Stimulated activated CD8-positive, alpha-beta memory T cell treated with anti-CD3 and anti-CD28 coated beads, Interleukin-4, amount 100 ng/mL, for 24 hours (primary cell): Measurements from ENCODE around the gene ADAM19.
"Not testable (repeated sequence)": the region's sequence is repeated elsewhere in the genome, so short reads cannot be mapped to it uniquely, and the experiment has no call there.

ENCODE experiments used
- DNase-seq: peaks from one replicate; pipeline ENCODE4 v3.0.0-alpha.2; 2020; ENCODE audit warnings: low read depth

The ADAM19 gene

DNA sequence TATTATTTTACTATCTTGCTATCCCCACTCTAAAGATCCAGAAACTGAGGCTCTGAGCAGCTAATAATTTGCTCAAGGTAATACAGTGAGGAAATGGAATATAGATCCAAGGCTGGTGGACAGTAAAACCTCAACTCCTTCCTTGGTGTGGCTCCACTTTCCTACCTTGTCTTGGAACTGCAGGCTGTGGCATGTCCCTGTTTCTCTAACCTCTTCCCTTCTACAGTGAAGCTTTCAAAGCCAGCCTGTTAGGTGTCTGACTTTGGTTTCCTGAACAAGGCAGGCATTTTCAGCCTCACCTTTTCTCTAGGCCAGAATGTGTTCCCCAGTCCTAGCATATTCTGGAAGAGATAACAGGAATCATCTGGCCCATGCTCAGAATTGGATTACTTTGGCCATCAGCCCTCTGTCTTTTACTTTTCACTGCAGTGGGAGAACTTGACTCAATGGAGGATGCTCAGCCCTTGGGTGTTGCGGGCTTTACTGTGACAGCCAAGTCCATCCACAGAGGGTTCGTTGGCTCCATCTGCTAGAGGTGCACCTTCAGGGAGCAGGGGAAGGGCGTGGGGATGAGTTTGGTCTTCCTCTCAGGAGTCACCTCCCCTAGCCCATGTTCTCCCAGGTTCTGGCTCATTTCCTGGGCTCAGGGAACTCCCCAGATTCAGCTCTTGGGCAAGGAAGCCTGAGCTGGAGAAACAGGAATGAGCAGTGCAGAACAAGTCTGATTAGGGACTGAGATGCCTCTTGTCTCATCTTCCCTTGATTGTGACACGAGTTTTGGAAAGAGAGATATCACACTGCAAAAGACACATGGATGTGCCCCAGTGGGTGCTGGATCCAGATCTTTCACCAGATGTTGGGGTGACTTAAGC, 114.4 kb downstream of the ADAM19 start:
- DNase-seq = no peak

- DNase-seq = no peak
Observed at GRCh38 chr5:157459715-157460599, 115.6 kb downstream of the ADAM19 start, which contains the start of gene NIPAL4. NIPAL4 (plus strand) TSS chr5:157460213; CDS start chr5:157460321, 108 bp downstream.

- DNase-seq = no peak
Observed at GRCh38 chr5:157458835-157459234, 116.7 kb downstream of the ADAM19 start.

DNA sequence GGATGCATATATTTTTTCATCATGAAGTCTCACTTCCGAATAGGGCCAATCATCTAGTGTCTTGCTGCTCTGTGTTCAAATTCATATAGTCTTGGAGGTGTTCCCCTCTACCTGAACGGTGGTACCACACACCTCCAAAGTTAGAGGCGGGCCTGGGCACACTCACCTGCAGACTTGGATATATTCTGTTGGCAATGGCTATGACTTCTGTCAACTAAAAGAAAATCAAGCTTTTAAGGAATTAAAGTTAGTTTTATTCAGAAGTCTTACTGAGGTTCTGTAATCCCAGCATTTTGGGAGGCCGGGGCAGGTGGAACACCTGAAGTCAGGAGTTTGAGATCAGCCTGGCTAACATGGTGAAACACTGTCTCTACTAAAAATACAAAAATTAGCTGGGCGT, 118.2 kb downstream of the ADAM19 start:
- no peak for DNase-seq

- no peak for DNase-seq
Observed at GRCh38 chr5:157456301-157456700, 119.3 kb downstream of the ADAM19 start.

- DNase-seq = no peak
Observed at GRCh38 chr5:157455057-157455456, 120.5 kb downstream of the ADAM19 start.

DNA sequence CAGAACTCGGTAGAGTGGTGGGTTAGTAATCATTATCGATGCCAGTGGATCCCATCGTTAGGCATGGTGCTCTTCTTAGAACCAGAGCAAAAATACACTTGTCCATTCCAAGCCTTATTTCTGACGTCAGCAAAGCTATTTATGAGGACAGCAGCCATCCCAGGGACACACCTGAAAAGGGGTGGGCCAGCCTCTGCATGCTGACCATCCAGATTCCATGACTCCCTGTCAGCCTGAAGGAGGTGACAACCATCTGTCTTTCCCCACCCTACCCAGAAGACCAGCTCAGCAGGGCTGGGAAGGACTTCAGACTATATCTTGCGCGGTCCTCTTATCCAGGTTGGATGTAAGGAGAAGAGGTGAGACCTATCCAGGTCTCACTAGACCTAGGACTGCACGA, 121.3 kb downstream of the ADAM19 start:
- DNase-seq = no peak

DNA sequence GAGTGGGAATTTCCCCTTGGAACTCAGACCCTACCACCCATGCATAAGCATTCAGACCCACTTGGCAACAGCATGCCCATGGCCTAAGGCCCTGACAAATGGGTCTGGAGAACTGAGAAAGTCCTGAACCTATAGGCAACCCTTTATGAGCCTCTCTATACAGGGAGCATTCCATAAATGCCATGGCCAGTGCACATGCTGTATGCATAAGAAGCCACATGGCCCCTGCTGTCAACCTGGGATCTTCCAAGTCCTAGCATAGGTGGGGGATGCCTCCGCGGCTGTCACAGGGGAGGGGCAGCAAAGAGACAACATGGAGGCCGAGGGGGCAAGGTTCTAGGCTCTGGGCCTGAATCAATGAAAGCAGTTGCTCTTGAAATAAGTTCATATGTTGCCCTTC, 123.8 kb downstream of the ADAM19 start:
- DNase-seq = no peak

DNA sequence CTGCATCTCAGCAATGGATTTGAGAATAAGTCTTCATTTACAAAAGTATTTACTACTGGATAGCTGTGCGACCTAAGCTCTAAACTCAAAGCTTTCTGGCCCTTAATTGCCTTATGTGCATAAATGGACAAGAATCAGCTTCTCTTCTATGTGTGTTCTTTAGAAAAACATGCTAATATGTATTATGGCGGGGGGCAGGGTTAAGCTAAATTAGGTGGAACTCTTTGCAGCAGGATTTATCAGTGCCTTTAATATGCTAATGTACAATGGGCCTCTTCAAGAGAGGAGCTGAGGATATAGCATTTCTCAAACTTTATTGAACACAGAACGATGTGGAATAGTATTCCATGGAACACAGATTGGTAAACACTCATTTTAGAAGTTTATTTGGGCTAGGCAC, 125.6 kb downstream of the ADAM19 start:
- DNase-seq = no peak

- DNase-seq = no peak
Observed at GRCh38 chr5:157449011-157449723, 126.4 kb downstream of the ADAM19 start.

DNA sequence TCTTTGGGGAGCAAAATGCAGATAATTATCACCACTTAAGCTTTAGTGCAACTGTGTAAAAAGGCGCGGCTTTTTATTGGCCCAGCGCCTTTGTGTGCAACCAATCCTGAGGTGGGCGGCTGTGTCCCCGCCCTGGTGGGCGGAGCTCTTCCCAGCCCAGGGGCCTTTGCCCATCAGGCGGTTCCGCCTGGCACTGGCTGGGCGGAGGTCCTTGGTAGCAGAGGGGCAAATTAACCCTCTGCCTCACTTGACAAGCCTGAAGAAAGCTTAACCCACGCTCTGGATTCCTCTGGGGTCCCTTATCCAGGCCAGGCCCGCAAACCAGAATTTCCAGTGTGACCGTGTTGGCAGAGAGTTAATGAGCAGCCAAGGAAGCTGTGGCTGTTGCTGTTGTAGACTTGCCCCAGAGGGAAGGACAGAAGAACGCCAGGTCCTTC, 128.4 kb downstream of the ADAM19 start:
- DNase-seq = no peak

DNA sequence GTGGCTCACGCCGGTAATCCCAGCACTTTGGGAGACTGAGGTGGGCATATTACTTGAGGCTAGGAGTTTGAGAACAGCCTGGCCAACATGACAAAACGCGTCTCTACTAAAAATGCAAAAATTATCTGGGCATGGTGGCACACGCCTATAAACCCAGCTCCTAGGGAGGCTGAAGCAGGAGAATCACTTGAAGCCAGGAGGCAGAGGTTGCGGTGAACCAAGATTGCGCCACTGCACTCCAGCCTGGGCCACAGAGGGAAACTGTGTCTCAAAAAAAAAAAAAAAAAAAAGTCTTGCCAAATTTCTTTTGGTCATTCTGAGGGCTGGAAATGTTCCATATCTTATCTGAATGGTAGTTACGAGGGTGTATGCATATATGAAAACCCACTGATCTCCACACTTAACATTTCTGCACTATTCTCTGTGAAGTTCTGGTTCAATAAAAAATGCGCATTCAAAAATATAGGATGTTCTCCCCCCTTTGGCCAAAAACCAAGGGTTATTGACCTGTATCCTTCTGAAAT, 129.1 kb downstream of the ADAM19 start:
- DNase-seq = no peak

DNA sequence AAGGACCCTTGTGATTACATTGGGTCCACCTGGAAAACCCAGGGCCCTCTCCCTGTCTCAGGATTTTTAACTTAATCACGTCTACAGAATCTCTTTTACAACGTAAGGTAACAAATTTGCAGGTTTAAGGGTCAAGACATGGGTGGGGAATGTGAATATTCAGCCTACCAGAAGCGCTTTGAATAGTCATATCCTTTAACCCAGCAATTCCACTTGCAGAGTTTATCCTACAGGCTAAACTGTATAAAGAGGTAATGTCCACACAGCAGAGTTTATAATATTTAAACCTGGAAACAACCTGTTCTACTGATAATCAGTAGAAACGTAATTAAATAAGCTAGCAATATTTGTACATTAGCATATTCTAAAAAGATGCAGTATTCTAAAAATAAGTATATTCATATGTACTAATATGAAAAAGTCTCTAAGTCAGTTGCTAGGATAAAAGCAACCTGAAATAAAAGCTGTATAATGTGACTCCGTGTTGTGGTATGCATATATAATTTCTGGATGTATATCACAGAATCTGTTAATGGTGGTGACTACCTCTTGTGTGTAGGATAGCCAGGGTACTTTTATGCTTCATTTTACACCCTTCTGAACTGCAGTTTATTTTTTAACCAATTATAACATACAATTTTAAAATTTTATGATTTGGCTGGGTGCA, 129.7 kb downstream of the ADAM19 start:
- no peak for DNase-seq

GRCh38 chr5:157444224-157444623, 131.4 kb downstream of the ADAM19 start:
- DNase-seq = no peak

- DNase-seq = no peak
Observed at GRCh38 chr5:157443041-157443549, 132.5 kb downstream of the ADAM19 start.

DNA sequence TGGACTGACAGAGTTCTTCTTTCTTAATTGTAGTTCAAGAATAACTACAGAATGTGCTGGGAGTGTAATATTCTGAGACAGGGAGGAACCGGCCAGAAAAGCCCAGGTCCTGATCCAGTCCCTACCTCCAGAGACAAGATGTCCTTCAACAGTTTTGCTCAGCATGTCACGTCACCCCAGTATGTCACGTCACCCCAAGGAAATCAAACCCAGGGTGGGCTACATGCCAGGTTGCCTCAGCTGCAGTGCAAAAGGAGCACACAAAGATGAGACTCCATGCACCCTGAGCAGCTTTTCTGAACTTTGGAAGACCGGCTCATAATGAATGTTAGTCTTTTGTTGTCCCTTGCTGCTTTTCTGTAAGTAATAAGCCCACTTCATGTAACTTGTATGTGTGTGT, 141.5 kb downstream of the ADAM19 start:
- no peak for DNase-seq

DNA sequence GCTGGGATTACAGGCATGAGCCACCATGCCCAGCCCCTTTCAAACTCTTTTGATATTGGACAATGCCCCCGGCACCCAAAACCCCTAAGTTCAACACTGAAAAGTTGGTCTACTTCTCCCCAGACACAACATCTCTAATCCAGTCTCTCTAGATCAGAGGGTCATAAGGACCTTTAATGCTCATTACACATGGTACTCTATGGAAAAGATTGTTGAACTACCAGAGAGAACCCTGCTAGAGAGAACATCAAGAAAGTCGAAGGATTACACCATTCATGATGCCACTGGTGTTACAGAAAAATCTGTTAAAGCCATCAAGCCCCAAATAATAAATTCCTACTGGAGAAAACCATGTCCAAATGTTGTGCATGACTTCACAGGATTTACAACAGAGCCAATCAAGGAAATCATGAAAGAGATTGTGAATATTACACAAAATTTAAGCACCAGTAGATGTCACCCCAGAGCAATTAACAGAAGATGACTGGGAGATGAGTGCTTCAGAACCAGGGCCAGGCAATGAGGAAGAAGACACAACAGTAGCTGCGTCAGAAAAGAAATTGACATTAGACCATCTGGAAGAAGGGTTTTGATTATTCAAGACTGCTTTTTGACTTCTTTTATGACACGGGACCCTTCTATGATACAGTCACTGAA, 143.9 kb downstream of the ADAM19 start:
- DNase-seq = no peak

GRCh38 chr5:157429920-157430319, 145.7 kb downstream of the ADAM19 start:
- not testable (repeated sequence) for DNase-seq
